HG03442 (cell line): Measurements from ENCODE around the gene EPGN.
"Not testable (repeated sequence)": the region's sequence is repeated elsewhere in the genome, so short reads cannot be mapped to it uniquely, and the experiment has no call there.

Experiments used
- ATAC-seq: cut with Tn5 transposase; IDR thresholded peaks from one replicate; pipeline ENCODE4 v1.9.1; 2021; ENCODE audit warnings: mild to moderate bottlenecking, moderate library complexity; ENCODE audit not compliant: unreplicated experiment

EPGN gene

DNA sequence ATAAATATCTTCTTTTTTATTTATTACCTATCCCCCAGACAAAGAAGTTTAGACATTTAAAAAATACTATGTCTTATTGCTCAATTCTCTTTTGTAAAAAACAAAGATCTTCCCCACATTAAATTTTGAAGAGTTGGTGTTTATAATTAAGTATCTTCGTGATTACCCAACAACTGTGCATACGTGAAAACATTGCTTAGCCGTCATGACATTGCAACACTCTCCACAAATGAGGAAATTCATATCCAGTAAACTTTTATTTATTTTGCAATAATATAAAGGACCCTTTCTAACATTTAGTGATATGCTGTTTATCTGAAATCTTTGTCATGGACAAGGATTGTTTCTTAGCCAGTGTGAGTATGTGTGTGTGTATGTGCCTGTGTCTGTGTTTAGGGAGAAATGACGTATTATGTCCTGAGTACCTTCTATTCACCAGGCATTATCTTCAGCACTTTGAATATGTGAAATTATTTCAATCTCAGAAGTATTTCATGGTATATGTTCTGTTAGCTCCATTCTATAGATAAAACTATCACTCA, 30.6 kb downstream of the EPGN start:
- ATAC-seq, result no peak

DNA sequence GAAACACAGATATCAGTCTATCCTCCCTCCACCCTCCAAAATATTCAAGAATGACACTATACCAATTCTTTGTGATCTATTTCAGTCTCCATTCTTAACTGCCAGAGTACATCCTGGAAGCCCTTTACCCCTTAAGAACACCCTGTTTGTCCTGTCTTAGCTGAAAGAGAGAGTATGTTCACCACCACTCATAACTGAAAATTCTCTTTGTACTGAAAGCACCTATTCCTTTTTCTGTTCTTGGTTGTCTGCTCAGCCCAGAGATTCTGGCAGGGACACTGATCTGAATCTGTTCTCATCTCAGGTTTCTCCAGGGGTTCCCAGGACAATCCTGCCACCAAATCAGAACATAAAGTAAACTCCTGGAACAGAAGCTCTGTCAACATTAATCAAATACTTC, 31.2 kb downstream of the EPGN start:
- no peak for ATAC-seq

DNA sequence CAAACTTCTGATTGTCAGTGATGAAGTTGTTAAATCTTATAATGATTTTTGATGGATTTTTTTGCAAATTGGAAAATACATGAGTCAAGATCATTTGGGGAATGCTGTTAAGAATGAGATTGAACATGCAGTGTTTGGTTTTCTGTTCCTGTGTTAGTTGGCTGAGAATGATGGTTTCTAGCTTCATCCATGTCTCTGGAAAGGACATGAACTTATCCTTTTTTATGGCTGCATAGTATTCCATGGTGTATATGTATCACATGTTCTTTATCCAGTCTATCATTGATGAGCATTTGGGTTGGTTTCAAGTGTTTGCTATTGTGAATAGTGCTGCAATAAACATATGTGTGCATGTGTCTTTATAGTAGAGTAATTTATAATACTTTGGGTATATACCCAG, 32.2 kb downstream of the EPGN start:
- ATAC-seq, result not testable (repeated sequence)

DNA sequence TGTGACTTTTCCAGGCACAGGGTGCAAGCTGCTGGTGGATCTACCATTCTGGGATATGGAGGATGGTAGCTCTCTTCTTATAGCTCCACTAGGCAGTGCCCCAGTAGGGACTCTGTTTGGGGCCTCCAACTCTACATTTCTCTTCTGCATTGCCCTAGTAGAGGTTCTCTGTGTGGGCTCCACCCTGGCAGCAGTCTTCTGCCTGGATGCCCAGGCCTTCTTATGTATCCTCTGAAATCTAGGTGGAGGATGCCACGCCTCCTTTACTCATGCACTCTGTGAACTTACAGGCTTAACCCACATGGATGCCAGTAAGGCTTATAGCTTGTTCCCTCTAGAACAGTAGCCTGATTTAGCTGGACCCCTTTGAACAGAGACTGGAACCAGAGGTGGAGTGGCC, 35.8 kb downstream of the EPGN start:
- ATAC-seq, result no peak

DNA sequence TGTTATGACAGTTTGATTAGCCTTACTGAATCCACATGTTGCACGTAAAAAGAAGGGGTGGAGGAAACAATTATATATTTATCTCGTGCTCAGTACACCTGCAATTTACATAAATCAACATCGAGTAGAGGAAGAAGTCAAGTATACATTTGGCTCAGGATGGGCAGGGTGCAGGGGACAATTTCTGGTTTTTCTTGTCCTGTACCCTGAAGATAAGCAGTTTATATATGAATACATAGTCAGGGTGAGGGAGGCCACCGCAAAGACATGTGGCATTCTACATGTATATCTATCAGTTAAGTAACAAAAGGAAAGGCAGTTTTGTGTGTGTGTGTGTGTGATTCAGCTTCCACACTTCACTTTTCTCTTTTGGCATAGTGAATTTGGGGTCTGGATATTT, 45.6 kb downstream of the EPGN start:
- ATAC-seq, result no peak

DNA sequence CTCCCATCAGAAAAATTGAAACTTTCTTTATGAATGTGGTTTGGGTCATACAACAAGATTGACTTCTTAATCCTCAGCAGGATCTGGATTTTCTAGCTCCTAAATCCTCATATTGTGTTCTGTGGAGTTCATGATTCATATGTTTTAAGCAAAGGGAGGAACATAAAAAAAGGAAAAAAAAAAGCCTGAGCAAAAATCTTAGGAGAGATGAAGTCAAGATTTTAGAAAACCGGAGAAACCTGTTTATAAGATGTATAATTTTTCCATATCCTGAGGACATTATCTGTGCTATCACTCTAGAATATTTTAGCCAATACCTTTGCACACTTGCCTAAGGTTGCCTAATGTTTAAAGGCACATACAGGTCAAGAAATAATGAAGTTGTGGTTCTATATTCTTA, 49.7 kb downstream of the EPGN start:
- no peak for ATAC-seq

DNA sequence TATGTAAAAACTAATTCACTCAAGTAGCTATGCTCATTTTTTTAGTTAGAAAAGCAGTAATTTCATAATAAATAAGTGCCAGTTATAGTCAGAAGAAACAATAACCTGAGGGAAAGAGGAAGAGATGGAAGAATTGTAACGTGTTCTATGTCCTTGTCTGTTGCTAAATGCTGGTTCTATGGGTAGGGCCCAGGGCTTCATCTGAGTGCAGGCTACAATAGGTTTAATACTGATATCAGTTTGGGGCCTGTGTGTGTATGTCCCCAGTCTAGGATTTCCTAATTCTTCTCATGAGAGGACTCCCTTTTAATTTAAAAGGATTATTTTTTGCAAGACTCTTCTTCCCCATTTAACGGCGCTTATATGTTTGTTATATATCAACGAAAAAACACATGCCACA, 53.4 kb downstream of the EPGN start:
- ATAC-seq, result no peak

DNA sequence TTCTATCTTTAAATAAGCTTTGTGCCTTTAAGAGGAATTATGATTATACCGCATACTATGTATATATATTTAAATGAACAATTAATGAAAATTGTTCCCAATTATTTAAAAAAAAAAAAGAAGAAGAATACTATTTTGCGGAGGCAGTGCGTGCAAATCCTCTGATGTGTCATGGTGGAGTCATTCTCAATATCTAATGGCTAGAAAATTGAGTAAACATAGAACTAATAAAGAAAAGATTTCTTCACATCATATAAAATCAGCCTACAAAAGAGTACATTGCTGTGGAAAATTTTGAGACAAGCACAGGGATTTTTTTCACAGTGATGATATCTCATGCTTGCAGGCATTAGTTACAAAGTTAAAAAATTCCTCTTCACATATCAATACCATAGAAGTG, 54.1 kb downstream of the EPGN start:
- no peak for ATAC-seq

DNA sequence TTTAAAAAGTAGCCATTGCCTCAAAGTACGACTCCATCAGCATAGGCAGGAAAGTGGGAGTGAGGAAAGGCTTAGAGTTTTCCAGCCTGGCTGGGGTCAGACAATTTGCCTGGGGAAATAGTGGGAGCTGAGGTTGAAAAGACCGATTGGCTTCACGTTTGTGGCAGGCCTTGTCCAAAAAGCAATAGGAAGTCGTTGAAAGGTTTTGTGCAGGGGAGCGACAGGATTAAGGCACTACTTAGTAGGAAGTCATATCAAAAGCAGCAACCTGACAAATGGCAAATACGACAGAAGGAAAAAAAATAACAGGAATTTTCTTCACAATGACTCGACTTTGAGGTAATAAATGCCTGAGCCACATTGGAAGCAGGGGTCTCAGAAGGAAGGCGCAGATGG, 56.0 kb downstream of the EPGN start:
- no peak for ATAC-seq

DNA sequence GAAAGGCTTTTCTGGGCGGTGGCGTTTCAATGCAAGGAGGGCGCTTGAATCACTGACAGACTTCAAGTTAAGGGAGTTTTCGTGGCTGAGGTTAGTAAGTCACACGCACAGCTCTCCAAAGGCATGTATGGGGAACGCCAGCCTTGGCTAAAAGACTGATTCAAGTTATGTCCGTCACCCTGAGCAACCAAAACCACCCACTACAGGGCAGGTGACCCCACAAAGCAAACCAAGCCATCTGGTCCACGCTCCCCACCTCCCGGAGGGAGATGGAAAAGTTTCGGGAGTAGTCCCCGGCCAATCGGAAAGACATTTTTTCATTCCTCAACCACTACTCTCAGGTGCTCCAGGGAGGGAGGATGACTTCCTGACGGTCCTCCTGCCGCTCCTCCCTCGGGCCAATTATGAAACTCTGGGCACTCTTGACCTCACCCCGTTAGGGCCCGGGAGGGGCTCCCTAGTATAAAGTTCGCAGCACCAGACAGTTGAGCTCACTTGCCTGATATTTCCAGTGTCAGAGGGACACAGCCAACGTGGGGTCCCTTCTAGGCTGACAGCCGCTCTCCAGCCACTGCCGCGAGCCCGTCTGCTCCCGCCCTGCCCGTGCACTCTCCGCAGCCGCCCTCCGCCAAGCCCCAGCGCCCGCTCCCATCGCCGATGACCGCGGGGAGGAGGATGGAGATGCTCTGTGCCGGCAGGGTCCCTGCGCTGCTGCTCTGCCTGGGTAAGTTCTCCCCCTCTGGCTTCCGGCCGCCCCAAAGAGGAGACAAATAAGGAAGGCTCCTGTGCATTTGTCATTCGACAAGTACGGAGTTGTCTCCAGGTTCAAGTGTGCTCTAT, 56.6 kb downstream of the EPGN start, which contains the start of gene EREG:
Gene EREG, plus strand, starts transcription at position 494 of the 840 bp plus-strand sequence. Its CDS starts 164 bp downstream, at position 658.
- ATAC-seq, result peak; percentile 45

DNA sequence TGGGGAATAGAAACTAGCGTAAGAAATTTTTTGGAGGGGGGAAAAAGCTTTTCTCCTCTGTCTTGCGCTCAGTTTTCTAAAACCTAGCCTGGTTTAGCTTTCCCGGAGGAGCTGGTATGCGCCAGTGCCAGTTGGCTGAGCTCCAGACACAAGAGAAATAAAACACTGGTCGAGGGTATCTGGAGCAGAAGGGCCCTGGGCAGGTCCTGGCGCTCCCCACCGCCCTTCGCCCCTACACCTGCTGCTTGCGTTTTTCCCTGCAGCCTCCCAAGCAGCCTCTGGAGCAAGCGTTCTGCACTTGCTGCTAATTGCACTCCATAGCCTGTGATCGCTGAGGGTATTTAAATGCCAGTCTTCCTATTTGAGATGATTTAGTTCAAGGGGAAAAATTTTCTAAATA, 57.5 kb downstream of the EPGN start:
- ATAC-seq, result no peak
